KG1 (cell line): Measurements from ENCODE around the gene GP5.

Experiments used
- DNase-seq: peaks from one replicate; lab custom pipeline; 2025; lab: John Stamatoyannopoulos, UW

Gene GP5

GRCh38 chr3:194348354-194348753 is 50.7 kb downstream of the GP5 start:
- no peak for DNase-seq

DNA sequence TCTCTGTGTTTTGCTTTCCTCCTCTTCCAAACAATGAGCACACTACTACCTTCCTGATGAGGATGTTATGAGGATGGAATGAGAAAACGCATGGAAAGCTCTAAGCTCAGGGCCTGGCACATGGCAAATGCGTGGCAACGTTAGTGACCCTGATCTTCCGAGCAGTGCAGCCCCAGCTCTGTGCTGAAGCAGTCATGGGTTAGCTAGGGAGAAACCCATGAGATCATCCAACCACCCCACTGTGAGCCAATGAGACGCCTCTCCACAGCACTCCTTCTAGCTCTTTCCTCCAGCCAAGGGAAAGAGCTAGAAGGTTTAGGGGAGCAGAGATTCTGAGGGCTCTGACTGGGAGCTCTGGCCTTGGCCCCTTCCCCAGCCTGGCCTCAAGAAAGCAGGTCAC is 52.4 kb downstream of the GP5 start:
- no peak for DNase-seq

DNA sequence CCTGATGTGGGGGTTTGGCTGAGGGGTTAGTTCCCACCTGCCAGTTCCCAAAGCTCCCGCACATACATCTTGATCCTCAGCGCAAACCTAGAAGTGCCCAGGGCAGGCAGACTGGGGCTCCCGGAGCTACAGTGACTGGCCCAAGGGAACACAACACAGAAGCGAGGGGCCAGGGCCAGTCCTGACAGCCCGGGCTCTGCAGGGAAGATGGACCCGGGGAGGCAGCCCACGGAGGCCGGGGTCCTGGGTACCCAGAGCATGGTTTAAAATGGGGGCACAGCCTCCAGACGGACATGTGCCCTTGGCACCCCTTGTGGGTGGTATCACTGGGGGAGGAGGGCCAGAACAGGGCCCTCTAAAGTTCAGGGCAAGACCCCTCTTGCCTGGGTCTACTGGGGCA is 53.0 kb downstream of the GP5 start:
- no peak for DNase-seq
